ENCODE data around the gene ELMOD3.
"Not testable (repeated sequence)": the region's sequence is repeated elsewhere in the genome, so short reads cannot be mapped to it uniquely, and the experiment has no call there.

The ELMOD3 gene

GRCh38 chr2:85329701-85330100 is 24.9 kb upstream of the ELMOD3 start:
- not testable (repeated sequence) for DNase-seq

- DNase-seq = peak; percentile 31 to 37
These were observed 23.5 kb upstream of the ELMOD3 start for GRCh38 chr2:85330839-85331636.

- DNase-seq = not testable (repeated sequence)
These were observed 20.7 kb upstream of the ELMOD3 start for GRCh38 chr2:85333877-85334276.

GRCh38 chr2:85334928-85335327 is 19.6 kb upstream of the ELMOD3 start:
- no peak for DNase-seq

- no peak for DNase-seq
These were observed 14.3 kb upstream of the ELMOD3 start for GRCh38 chr2:85340034-85340892.

- DNase-seq = no peak
These were observed 13.1 kb upstream of the ELMOD3 start for GRCh38 chr2:85341269-85342029.

- DNase-seq = no peak
These were observed 12.4 kb upstream of the ELMOD3 start for GRCh38 chr2:85342156-85342555.

GRCh38 chr2:85343207-85343895 is 11.2 kb upstream of the ELMOD3 start:
- not testable (repeated sequence) for DNase-seq

- DNase-seq = no peak
These were observed 10.1 kb upstream of the ELMOD3 start for GRCh38 chr2:85344356-85344954.

GRCh38 chr2:85347599-85347998 is 7.0 kb upstream of the ELMOD3 start:
- no peak for DNase-seq

- peak; percentile 11 to 32 for DNase-seq
These were observed 688 bp upstream of the ELMOD3 start for GRCh38 chr2:85353876-85354285.

- DNase-seq = no peak
These were observed 473 bp downstream of the ELMOD3 start for GRCh38 chr2:85355073-85355410.

- no peak for DNase-seq
These were observed 952 bp downstream of the ELMOD3 start for GRCh38 chr2:85355521-85355920.

- DNase-seq = no peak
These were observed 1.6 kb downstream of the ELMOD3 start for GRCh38 chr2:85356186-85356585.

GRCh38 chr2:85357736-85358135 is 3.2 kb downstream of the ELMOD3 start:
- DNase-seq = no peak

- not testable (repeated sequence) for DNase-seq
These were observed 8.3 kb downstream of the ELMOD3 start for GRCh38 chr2:85362653-85363387.

GRCh38 chr2:85367180-85367579 is 12.6 kb downstream of the ELMOD3 start:
- DNase-seq = no peak

- DNase-seq = no peak
These were observed 14.4 kb downstream of the ELMOD3 start for GRCh38 chr2:85368921-85369320.

GRCh38 chr2:85369500-85369899 is 14.9 kb downstream of the ELMOD3 start:
- no peak for DNase-seq

- no peak for DNase-seq
These were observed 16.5 kb downstream of the ELMOD3 start for GRCh38 chr2:85371045-85371444.

- no peak for DNase-seq
These were observed 21.9 kb downstream of the ELMOD3 start for GRCh38 chr2:85376291-85377065.
